ENCODE data around the gene GDPGP1.

DNA sequence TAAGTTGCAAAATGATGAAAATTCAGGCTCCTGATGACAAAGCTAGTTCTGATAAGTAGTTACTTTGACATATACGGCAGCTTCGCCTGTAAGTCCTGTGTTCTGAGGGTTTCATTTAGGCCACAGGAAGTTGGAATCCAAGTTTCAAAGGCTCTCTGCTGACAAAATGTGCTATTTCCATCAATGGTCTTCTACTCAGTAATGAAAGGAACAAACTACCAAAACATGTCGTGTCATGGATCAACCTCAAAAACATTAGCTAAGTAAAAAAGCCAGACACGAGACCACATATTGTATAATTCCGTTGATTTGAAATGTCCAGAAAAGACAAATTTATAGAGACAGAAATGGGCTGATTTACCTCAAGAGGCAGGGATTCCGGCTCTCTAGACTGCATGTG lies 53.9 kb downstream of the GDPGP1 start:
- TF ChIP-seq, protein P1, sequence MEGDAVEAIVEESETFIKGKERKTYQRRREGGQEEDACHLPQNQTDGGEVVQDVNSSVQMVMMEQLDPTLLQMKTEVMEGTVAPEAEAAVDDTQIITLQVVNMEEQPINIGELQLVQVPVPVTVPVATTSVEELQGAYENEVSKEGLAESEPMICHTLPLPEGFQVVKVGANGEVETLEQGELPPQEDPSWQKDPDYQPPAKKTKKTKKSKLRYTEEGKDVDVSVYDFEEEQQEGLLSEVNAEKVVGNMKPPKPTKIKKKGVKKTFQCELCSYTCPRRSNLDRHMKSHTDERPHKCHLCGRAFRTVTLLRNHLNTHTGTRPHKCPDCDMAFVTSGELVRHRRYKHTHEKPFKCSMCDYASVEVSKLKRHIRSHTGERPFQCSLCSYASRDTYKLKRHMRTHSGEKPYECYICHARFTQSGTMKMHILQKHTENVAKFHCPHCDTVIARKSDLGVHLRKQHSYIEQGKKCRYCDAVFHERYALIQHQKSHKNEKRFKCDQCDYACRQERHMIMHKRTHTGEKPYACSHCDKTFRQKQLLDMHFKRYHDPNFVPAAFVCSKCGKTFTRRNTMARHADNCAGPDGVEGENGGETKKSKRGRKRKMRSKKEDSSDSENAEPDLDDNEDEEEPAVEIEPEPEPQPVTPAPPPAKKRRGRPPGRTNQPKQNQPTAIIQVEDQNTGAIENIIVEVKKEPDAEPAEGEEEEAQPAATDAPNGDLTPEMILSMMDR (IDR thresholded peaks at IDR 0.05; ENCODE audit: insufficient read depth, low read length): no peak
- no peak for TF ChIP-seq POLR2AphosphoS5 (IDR thresholded peaks at IDR 0.05; ENCODE audit: low read depth)
- TF ChIP-seq, protein P2, sequence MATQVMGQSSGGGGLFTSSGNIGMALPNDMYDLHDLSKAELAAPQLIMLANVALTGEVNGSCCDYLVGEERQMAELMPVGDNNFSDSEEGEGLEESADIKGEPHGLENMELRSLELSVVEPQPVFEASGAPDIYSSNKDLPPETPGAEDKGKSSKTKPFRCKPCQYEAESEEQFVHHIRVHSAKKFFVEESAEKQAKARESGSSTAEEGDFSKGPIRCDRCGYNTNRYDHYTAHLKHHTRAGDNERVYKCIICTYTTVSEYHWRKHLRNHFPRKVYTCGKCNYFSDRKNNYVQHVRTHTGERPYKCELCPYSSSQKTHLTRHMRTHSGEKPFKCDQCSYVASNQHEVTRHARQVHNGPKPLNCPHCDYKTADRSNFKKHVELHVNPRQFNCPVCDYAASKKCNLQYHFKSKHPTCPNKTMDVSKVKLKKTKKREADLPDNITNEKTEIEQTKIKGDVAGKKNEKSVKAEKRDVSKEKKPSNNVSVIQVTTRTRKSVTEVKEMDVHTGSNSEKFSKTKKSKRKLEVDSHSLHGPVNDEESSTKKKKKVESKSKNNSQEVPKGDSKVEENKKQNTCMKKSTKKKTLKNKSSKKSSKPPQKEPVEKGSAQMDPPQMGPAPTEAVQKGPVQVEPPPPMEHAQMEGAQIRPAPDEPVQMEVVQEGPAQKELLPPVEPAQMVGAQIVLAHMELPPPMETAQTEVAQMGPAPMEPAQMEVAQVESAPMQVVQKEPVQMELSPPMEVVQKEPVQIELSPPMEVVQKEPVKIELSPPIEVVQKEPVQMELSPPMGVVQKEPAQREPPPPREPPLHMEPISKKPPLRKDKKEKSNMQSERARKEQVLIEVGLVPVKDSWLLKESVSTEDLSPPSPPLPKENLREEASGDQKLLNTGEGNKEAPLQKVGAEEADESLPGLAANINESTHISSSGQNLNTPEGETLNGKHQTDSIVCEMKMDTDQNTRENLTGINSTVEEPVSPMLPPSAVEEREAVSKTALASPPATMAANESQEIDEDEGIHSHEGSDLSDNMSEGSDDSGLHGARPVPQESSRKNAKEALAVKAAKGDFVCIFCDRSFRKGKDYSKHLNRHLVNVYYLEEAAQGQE (IDR thresholded peaks at IDR 0.05; ENCODE audit: insufficient replicate concordance, low read depth): no peak

All from HL-60 (cell line).